Loucy (cell line): ENCODE results near the gene FKBP6.

Source experiments
- H2AFZ ChIP-seq: fragments of 200-600 bp; sonication (generic); 2 replicates; pipeline ENCODE4 v1.6.0; 2016; ENCODE audit warnings: antibody characterized with exemption, mild to moderate bottlenecking, low read length, moderate library complexity
- H3F3A ChIP-seq: fragments of 200-600 bp; 2 replicates; pipeline ENCODE4 v1.6.0; 2016; ENCODE audit warnings: antibody characterized with exemption, low read depth, mild to moderate bottlenecking
- H3K27me3 ChIP-seq: fragments of 200-600 bp; sonication (generic); 2 replicates; pipeline ENCODE4 v1.6.1; 2014; ENCODE audit warnings: low read length, mild to moderate bottlenecking; ENCODE audit not compliant: insufficient read depth, poor library complexity, severe bottlenecking
- H3K36me3 ChIP-seq: fragments of 200-600 bp; sonication (generic); 2 replicates; pipeline ENCODE4 v1.6.1; 2016; ENCODE audit warnings: low read length; ENCODE audit not compliant: insufficient read depth
- H3K4me1 ChIP-seq: fragments of 200-600 bp; sonication (generic); 2 replicates; pipeline ENCODE4 v1.5.1; 2014; ENCODE audit warnings: low read length, mild to moderate bottlenecking; ENCODE audit not compliant: insufficient read depth, poor library complexity, severe bottlenecking
- H3K4me2 ChIP-seq: fragments of 200-600 bp; sonication (generic); 2 replicates; pipeline ENCODE4 v1.6.0; 2014; ENCODE audit warnings: antibody characterized with exemption, low read length, low read depth, mild to moderate bottlenecking; ENCODE audit not compliant: poor library complexity, severe bottlenecking
- H3K4me3 ChIP-seq: fragments of 200-600 bp; sonication (generic); 2 replicates; pipeline ENCODE4 v1.5.1; 2014; ENCODE audit warnings: low read length, mild to moderate bottlenecking, mixed read lengths; ENCODE audit not compliant: poor library complexity, severe bottlenecking
- H3K79me2 ChIP-seq: fragments of 200-600 bp; sonication (generic); 2 replicates; pipeline ENCODE4 v1.6.1; 2014; ENCODE audit warnings: low read length; ENCODE audit not compliant: insufficient read depth
- H3K9ac ChIP-seq: fragments of 200-600 bp; sonication (generic); 2 replicates; pipeline ENCODE4 v1.6.0; 2014; ENCODE audit warnings: mild to moderate bottlenecking, low read depth, low read length, moderate library complexity; ENCODE audit not compliant: poor library complexity, severe bottlenecking
- H3K9me2 ChIP-seq: fragments of 200-600 bp; sonication (generic); replicated peaks from 2 replicates; pipeline ENCODE4 v1.6.1; 2016; ENCODE audit warnings: low read depth, low read length, mixed read lengths
- H3K9me3 ChIP-seq: fragments of 200-600 bp; sonication (generic); 2 replicates; pipeline ENCODE4 v1.6.1; 2014; ENCODE audit warnings: mild to moderate bottlenecking, antibody characterized with exemption, low read length, low read depth; ENCODE audit not compliant: insufficient read depth
- H4K20me1 ChIP-seq: fragments of 200-600 bp; sonication (generic); 2 replicates; pipeline ENCODE4 v1.6.0; 2014; ENCODE audit warnings: antibody characterized with exemption, low read length, mild to moderate bottlenecking; ENCODE audit not compliant: insufficient read depth, poor library complexity, severe bottlenecking
- EZH2phosphoT487 ChIP-seq: fragments of 200-600 bp; IDR thresholded peaks from 2 replicates; pipeline ENCODE4 v1.6.1; 2018; ENCODE audit warnings: antibody characterized with exemption, mild to moderate bottlenecking, moderate library complexity, borderline replicate concordance
- TF ChIP-seq, protein P1 (sequence below): fragments of 200-600 bp; sonication (generic); conservative IDR thresholded peaks from 2 replicates; pipeline ENCODE4 v1.5.1; 2014; ENCODE audit warnings: mild to moderate bottlenecking, antibody characterized with exemption, low read length

The FKBP6 gene

GRCh38 chr7:73329861-73330581 is 2.1 kb downstream of the FKBP6 start:
- Histone ChIP-seq H3K9ac (no peak overlapping the region), H3K27me3 (no peaks in the 10 kb centered on the region), H3K79me2 (no peaks in the 10 kb centered on the region), H3K36me3 (no peaks in the 10 kb centered on the region), H4K20me1 (no peaks in the 10 kb centered on the region), H3K4me1 (peaks cover 3% of the 10 kb centered on the region), H3K4me2 (no peak overlapping the region), H2AFZ (no peak overlapping the region), H3K9me2 (no peaks in the 10 kb centered on the region), H3K4me3 (no peak overlapping the region), H3F3A (no peaks in the 10 kb centered on the region), H3K9me3 (no peaks in the 10 kb centered on the region)
- TF ChIP-seq, protein P1, sequence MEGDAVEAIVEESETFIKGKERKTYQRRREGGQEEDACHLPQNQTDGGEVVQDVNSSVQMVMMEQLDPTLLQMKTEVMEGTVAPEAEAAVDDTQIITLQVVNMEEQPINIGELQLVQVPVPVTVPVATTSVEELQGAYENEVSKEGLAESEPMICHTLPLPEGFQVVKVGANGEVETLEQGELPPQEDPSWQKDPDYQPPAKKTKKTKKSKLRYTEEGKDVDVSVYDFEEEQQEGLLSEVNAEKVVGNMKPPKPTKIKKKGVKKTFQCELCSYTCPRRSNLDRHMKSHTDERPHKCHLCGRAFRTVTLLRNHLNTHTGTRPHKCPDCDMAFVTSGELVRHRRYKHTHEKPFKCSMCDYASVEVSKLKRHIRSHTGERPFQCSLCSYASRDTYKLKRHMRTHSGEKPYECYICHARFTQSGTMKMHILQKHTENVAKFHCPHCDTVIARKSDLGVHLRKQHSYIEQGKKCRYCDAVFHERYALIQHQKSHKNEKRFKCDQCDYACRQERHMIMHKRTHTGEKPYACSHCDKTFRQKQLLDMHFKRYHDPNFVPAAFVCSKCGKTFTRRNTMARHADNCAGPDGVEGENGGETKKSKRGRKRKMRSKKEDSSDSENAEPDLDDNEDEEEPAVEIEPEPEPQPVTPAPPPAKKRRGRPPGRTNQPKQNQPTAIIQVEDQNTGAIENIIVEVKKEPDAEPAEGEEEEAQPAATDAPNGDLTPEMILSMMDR: no peak
- TF ChIP-seq EZH2phosphoT487: no peak

DNA sequence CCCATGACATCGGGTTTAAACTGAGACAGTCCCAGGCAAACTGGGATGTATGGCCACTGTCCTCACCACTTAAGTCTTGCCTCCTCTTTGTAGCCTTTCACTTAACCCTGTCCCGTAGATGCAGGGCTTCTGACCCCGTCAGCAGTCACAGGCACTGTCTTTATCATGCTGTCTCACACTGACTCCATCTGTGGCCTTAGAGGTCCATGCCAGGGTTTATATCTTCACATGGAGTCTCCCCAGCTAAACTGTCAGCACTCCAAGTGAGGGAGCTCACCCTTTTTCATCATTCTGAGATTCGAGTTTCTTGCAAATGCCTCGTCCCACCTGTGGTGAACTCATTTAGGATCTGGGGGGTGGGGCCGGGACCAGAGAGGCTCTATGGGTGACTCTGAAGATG is 2.8 kb downstream of the FKBP6 start:
- Histone ChIP-seq H3K4me2 (no peak overlapping the region), H3K27me3 (no peaks in the 10 kb centered on the region), H3K79me2 (no peaks in the 10 kb centered on the region), H4K20me1 (no peaks in the 10 kb centered on the region), H3F3A (no peaks in the 10 kb centered on the region), H3K9me2 (no peaks in the 10 kb centered on the region), H3K9ac (no peak overlapping the region), H2AFZ (no peak overlapping the region), H3K4me3 (no peak overlapping the region), H3K9me3 (no peaks in the 10 kb centered on the region), H3K36me3 (no peaks in the 10 kb centered on the region), H3K4me1 (peaks cover 3% of the 10 kb centered on the region)
- no peak for TF ChIP-seq EZH2phosphoT487
- TF ChIP-seq, protein P1: no peak

- Histone ChIP-seq H3F3A (no peaks in the 10 kb centered on the region), H3K27me3 (no peaks in the 10 kb centered on the region), H3K36me3 (no peaks in the 10 kb centered on the region), H3K4me3 (no peak overlapping the region), H3K4me2 (no peak overlapping the region), H3K4me1 (peaks cover 3% of the 10 kb centered on the region), H2AFZ (no peak overlapping the region), H3K79me2 (no peaks in the 10 kb centered on the region), H4K20me1 (no peaks in the 10 kb centered on the region), H3K9me3 (no peaks in the 10 kb centered on the region), H3K9ac (no peak overlapping the region), H3K9me2 (no peaks in the 10 kb centered on the region)
- TF ChIP-seq EZH2phosphoT487: no peak
- TF ChIP-seq, protein P1: no peak
Observed at GRCh38 chr7:73332447-73332846, 4.5 kb downstream of the FKBP6 start.
